Fibroblast of gingiva (primary cell): ENCODE measurements around the gene CDKN1C.
"Not testable (repeated sequence)": the region's sequence is repeated elsewhere in the genome, so short reads cannot be mapped to it uniquely, and the experiment has no call there.

ENCODE experiments used
- DNase-seq: peaks from one replicate; pipeline ENCODE4 v3.0.0-alpha.2; 2011; ENCODE audit warnings: low read depth

CDKN1C gene

DNA sequence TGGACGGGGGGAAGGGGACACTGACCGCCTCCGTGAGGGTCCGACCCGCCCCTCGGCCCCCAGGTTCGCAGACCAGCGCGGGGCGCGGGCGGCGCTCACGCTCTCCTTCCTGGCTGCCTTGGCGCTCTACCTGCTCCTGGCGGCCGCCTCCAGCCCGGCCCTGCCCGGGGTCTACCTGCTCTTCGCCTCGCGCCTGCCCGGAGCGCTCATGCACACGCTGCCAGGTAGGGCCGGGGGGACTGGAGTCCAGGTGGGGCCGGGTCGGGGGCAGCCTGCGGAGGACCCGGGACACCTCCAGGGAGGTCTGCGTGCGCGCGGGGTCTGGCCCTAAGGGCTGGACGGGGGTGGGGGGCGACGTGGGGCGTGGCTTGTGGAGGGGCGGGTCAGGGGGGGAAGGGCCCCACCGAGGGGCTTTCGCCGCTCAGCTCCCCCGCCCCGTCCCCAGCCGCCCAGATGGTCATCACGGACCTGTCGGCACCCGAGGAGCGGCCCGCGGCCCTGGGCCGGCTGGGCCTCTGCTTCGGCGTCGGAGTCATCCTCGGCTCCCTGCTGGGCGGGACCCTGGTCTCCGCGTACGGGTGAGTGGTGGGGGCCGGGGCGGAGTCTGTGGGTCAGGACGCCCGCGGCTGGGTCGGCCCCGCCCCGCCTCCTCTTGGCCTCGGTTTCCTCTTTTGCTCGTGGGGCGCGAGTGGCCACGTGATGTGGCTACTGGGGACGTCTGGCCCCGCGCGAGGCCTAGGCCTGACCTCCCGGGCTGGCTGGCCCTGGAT is 23.7 kb upstream of the CDKN1C start:
- DNase-seq, result no peak

GRCh38 chr11:2908130-2908529 is 22.6 kb upstream of the CDKN1C start:
- DNase-seq, result no peak

DNA sequence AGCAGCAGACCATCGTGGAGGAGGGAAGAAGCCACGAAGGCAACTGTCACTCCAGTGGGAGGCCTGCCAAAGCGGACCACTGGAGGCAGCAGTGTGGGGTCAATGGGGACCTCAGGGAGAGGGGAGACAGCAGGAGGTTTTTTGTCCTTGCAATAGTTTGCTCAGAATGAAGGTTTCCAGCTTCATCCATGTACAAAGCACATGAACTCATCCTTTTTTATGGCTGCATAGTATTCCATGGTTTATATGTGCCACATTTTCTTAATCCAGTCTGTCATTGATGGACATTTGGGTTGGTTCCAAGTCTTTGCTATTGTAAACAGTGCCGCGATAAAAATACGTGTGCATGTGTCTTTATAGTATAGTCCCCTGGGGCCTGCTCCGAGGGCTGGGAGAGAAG is 19.7 kb upstream of the CDKN1C start:
- not testable (repeated sequence) for DNase-seq

GRCh38 chr11:2904153-2905052 is 18.8 kb upstream of the CDKN1C start:
- no peak for DNase-seq

DNA sequence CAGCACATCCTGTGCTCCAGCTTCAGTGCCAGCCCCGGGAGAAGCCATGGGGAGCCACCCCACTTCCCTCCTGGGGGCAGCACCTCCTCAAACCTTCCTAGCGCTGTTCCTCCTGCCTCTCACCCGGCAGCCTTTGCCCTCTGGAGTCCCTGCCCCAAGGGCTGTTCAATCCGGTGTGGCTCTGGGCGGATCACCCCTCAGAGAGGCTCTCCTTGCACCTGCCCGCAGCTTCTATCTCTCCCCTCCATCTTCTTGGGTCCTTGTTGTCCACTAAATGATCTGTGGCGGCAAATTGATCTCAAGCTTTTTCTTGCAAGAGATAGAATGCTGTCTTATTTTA is 18.1 kb upstream of the CDKN1C start:
- DNase-seq, result no peak

DNA sequence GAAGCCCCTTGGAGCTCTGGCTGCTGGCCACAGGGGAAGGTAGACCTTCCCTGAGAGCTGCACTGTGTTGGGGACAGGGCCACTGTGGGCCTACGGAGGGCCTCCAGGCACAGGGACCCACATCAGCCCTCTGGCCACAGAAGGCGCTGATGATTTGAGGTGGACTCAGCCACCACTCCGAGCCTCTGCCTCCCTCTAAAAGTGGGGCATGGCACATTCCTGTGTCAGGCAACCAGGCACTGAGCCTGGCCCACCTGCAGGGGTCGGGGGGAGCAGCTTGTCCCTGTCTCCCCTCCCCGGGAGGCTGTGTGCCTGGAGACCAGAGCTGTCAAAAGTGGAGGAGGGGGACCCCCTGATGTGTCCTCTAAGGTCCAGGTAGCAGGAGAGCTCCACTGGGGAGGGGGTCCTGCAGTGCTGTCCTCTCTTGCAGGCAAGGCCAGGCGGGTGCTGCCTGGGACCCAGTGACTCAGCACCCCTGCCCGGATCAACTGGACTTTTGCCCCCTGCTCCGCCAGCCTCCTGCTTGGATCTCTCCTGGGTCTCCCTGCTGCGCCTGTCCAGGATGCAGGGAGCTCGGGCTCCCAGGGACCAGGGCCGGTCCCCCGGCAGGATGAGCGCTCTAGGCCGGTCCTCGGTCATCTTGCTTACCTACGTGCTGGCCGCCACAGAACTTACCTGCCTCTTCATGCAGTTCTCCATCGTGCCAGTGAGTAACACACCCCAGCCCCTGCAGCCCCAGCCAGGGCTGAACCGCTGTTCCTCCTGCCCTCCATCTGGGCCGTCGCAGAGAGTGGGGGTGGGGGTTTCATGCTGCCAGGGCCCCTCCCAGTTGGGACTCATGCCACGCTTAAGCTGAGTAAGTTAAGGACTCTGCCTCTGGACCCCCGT is 17.5 kb upstream of the CDKN1C start:
- DNase-seq, result no peak

GRCh38 chr11:2901854-2902783 is 16.5 kb upstream of the CDKN1C start:
- peak; percentile 90 for DNase-seq

GRCh38 chr11:2901196-2901796 is 15.7 kb upstream of the CDKN1C start:
- no peak for DNase-seq

GRCh38 chr11:2899080-2899783 is 13.7 kb upstream of the CDKN1C start:
- no peak for DNase-seq

DNA sequence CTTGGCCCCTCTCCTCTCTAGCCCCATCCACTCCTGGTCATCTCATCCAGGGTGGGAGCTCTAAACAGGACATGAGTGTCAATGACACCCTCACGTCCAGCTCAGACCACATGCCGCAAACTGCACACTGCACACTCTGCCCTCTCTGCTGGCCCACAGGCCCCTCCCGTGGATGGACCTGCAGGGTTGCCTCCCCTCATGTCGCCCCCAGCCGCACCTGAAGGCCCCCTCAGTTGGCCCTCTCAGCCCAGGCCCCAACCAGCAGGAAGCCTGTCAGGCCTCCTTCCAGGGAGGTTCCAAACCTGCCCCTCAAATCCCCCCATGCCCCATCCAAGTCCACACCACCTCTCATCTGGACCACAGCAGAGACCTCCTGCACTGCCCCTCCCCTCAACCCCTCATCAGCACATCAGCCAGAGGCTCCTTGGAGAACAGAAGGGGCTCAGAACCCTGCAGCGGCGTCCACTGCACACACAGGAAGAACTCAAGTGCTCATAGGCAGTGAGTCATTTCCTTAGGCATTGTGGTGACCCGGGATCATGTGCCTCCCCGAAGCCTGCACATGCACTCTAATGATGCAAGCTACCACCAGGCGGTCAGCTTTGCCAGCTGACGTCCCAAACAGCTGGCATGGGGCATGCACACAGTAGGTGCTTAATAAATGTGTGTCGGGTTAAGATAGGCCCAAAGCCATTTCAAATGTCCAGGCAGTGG is 12.9 kb upstream of the CDKN1C start:
- DNase-seq, result peak; percentile 81

DNA sequence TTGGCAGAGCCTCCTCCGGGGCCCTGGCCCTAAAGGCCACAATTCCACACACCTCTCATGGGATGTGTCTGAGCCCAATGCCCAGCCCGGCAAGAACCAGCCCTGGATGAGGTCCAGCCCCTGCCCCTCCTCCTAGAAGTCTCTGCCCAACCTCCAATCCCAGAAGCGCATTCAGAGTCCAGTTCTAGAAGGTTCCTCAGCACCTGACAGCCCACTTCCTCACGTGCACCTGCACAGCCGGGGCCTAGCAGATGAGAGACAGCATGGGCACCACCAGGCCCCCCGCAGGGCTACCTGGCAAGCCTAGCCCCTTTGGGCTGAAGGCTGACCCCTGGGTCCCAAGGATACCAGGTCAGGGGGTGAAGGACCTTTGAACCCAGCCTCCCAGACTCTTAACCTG is 11.5 kb upstream of the CDKN1C start:
- no peak for DNase-seq

DNA sequence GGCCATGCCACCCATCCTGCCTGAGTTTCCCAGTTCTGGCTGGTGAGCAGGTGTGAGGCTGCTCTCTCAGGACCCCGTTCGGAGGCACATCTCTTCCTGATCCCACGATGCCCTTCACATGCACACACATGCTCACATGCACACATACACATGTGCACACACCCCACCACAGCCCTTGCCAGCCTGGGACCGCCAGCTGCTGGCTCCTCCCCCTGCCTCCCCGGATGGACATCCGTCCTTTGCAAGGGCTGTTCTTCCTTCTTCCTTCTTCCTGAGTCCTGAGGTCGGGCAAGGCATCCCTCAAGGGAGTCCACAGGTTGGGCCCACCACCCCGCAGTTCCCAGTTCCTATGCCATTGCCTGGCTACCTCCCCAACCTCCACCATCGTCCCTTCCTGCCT is 10.5 kb upstream of the CDKN1C start:
- no peak for DNase-seq

GRCh38 chr11:2893935-2894334 is 8.4 kb upstream of the CDKN1C start:
- no peak for DNase-seq

GRCh38 chr11:2892967-2893528 is 7.5 kb upstream of the CDKN1C start:
- no peak for DNase-seq

DNA sequence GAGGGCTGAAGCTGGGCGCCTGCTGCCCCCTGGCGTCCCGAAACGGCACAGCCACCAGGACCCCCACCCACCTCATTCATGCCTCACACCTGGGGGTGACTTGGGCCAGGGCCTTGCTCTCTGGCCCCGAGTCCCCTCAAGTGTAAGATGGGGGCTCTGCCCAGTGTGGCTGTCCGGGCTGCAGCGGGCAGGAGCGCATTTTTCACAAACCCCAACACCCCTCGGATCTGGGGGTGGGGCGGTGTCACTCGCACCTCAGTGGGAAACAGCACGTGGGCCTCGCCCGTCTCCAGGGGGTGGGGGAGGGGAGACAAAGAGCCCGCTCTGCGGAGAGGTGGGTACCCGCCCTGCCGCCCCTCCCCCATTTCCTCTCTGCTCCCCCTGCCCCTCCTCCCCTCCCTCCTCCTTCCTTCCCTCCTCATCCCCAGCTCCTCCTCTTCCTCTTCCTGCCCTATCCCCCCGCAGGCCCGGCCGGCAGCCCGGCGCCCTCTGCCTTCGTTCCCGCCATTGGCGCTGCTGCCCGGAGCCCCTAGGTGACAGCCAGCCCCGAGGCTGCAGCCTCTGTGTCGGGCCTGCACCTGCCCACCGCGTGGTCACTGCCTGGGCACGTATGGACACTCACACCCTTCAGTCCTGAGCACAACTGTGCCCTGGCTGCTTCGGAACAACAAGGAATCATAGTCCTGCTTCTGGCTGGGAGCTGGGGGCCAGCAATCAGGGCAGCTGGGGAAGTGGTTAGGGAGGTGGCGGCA is 6.8 kb upstream of the CDKN1C start:
- DNase-seq, result peak; percentile 55

GRCh38 chr11:2891326-2892214 is 6.0 kb upstream of the CDKN1C start:
- DNase-seq, result no peak
